GM21447 (cell line): ENCODE results near the gene ALDH2.
A peak's percentile ranks its signal among the peaks of the same experiment; 100 is the strongest.
"Not testable (repeated sequence)": the region's sequence is repeated elsewhere in the genome, so short reads cannot be mapped to it uniquely, and the experiment has no call there.

Experiments
- ATAC-seq: cut with Tn5 transposase; IDR thresholded peaks from one replicate; pipeline ENCODE4 v1.9.1; 2021; ENCODE audit not compliant: unreplicated experiment

Gene ALDH2

GRCh38 chr12:111766608-111767361, at the start of gene ALDH2:
Gene ALDH2 (plus strand): TSS chr12:111766933. CDS start chr12:111766983, 50 bp downstream.
- ATAC-seq: no peak

GRCh38 chr12:111719316-111719715, 47.4 kb upstream of the ALDH2 start:
- ATAC-seq: not testable (repeated sequence)

- ATAC-seq: no peak
Measured at GRCh38 chr12:111720457-111720856, 46.3 kb upstream of the ALDH2 start.

DNA sequence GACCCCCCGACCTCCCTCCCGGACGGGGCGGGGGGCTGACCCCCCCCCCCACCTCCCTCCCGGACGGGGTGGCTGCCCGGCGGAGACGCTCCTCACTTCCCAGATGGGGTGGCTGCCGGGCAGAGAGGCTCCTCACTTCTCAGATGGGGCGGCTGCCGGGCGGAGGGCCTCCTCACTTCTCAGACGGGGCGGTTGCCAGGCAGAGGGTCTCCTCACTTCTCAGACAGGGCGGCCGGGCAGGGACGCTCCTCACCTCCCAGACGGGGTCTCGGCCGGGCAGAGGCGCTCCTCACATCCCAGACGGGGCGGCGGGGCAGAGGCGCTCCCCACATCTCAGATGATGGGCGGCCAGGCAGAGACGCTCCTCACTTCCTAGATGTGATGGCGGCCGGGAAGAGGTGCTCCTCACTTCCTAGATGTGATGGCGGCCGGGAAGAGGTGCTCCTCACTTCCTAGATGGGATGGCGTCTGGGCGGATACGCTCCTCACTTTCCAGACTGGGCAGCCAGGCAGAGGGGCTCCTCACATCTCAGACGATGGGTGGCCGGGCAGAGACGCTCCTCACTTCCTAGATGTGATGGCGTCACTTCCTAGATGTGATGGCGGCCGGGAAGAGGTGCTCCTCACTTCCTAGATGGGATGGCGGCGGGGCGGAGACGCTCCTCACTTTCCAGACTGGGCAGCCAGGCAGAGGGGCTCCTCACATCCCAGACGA, 42.9 kb upstream of the ALDH2 start:
- not testable (repeated sequence) for ATAC-seq

GRCh38 chr12:111728795-111729194, 37.9 kb upstream of the ALDH2 start:
- no peak for ATAC-seq

DNA sequence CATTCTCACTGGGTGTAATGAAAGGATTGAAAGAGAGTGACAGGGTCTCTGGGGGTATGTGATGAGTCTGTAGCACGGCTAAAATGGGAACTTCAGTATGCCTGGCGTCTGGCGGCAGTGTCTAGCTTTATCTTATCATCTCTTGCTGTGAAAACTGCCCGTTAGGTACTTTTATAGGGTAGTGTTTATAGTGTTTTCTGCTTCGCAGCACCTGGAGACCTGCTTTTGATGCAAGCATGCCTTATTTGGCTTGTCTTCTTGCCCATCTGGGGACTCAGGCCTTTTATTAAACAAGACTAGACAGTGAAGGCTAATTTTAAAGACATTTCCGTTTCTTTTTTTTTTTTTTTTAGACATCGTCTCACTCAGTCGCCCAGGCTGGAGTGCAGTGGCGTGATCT, 36.3 kb upstream of the ALDH2 start:
- ATAC-seq: no peak

DNA sequence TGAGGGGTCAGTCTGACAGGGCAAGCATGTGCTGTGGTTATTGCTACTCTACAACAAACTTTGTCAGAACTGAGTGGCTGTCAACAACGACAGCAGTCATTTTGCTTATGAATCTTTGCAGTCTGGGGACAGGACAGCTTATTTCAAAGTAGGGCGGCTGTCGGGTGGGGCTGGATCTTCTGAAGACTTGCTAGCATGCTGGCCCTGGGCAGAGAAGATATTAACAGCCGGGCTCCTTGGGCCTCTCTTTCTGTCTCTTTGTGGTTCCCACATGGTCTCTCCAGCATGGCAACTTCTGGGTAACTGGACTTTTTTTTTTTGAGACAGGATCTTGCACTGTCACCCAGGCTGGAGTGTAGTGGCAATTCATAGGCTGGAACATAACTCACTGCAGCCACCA, 33.9 kb upstream of the ALDH2 start:
- ATAC-seq: no peak

- no peak for ATAC-seq
Measured at GRCh38 chr12:111733340-111733915, 33.3 kb upstream of the ALDH2 start.

DNA sequence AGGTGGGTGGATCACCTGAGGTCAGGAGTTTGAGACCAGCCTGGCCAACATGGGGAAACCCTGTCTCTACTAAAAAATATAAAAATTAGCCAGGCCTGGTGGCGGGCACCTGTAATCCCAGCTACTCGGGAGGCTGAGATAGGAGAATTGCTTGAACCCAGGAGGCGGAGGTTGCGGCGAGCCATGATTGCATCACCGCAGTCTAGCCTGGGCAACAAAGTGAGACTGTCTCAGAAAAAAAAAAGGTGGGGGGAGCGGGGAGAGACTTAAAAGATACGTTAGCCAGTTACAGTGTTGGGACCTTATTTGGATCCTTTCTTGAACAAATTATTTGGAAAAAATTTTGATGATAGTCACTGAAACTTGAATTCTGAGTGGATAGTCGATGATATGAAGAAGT, 27.2 kb upstream of the ALDH2 start:
- not testable (repeated sequence) for ATAC-seq

DNA sequence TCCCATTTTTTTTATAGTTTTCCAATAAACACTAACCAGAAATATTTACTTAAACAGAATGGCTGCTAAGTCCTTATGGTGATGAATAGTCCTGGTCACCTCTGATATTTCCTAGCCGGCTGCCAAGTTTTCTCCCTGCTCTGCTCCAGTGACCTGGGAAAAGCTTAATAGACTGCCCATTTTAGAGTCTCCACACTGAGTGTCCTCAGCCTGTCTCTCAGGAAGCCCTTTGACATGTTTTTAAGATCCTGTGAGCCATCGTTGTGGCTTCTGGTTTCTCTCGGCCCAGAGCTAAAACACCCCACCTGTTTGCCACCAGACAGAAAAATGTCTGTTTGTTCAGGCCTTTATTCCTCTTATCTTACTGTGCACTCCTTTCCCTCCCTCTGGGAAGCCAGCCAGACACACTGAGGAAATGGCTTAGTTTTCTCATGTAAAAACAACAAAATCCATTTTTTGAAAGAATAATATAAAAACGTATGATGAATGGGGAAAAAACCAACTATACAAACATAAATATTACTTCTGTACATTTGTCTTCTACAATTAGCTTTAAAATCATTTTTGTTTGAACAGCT, 25.4 kb upstream of the ALDH2 start:
- ATAC-seq: no peak

DNA sequence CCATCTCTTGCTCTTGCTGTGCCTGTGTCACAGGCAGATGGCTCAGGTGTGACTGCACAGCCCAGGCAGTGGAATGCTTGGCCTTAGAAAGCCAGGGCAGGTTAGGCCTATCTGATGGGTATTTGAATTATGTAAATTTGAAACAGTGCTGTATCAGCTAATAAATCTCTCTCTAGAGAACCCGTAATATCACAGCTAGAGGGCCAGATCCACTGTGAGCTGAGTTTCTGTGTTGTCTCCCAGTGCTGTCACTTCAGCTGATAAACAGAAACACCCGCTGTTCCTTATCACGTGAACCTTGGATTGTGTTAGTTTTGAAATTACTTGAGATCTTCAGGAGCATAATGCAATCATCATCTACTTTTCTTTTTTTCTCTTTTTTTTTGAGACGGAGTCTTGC, 21.5 kb upstream of the ALDH2 start:
- no peak for ATAC-seq

DNA sequence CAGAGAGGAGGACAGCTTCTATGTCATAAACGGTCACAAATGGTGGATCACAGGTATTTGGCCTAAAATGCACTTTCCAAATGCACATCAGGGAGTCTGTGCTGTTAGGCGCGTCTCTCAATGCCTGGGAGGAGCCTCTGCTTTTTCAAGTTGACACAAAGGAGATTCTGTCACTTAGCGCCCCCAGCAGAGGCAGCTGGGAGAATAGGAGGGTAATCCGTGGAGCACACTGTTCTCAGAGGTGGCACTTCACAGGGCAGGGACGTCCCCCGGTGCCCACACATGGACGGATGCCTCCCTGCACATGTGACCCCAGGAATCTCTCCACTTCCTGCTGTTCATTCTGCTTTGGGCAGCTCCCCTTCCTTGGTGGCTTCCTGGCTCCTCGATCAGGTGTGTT, 19.4 kb upstream of the ALDH2 start:
- ATAC-seq: no peak

DNA sequence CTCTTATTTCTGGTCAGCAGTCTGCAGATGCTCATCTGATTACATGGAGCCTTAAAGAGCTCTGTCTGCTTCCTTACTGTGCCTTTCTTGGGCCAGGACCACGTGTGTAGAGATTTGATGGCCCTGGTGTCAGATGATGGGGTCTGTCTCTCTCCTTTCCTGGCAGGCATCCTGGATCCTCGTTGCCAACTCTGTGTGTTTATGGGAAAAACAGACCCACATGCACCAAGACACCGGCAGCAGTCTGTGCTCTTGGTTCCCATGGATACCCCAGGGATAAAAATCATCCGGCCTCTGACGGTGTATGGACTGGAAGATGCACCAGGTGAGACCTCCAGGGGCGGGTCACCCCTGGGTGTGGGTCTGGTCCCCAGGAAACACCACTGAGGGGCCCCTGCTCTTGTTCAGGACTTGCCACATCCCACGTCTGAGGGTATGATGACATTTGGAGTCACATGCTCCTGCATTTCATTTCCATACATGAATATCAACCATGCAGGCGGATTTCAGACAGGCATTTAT, 18.5 kb upstream of the ALDH2 start:
- no peak for ATAC-seq

DNA sequence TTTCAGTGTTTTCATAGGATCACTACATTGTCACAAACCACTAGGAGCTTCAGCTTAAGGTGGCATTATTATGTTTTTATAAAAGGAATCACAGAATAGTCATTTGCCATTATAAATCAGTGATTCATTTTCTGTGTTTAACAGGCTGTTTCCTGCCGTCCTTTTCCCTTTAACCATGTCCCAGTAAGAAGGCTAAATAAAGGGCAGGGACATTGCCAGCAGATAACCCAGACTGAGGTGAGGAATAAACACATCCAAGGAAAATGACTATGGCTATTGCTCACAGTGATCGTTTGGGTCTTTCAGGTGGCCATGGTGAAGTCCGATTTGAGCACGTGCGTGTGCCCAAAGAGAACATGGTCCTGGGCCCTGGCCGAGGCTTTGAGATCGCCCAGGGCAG, 17.9 kb upstream of the ALDH2 start:
- ATAC-seq: no peak

- ATAC-seq: no peak
Measured at GRCh38 chr12:111749391-111749790, 17.3 kb upstream of the ALDH2 start.

- ATAC-seq: no peak
Measured at GRCh38 chr12:111753144-111753881, 13.4 kb upstream of the ALDH2 start.

GRCh38 chr12:111754671-111755070, 12.1 kb upstream of the ALDH2 start:
- no peak for ATAC-seq

GRCh38 chr12:111756196-111756595, 10.5 kb upstream of the ALDH2 start:
- ATAC-seq: no peak

GRCh38 chr12:111756681-111757080, 10.1 kb upstream of the ALDH2 start:
- ATAC-seq: no peak

DNA sequence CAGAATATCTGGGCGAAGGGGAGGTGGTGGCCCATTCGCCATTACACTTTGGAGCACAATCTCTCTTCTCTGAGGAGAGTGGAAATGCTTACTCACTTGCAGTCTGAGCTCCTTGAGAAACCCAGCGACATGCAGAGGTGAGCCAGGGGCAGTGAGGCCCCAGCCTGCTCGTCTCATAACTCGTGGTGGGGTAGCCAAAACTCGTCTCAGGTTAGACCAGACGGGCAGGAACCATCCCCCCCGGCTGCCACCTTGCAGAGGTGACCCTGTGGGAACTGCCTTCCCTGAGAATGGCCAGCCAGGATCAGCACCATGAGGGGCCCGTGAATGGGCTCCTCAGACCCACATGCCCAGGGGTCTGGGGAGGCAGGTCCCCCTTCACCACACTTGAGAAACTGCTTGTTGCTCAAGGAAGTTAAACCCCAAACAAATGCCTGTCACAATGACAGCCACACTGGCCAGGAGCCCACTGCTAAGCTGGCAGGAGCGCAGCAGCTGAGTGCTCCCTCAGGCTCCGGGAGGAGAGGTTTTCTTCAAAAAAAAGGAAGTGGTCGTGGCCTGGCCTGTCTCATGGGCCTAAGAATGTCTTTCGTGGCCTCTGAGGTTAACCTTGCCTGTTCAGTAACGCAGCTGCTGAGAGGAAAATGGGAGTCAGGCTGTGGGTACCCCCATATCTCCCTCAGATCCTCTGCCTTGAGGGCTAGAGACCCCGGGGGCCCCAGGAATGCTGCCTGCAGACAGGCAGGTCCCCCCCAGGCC, 9.2 kb upstream of the ALDH2 start:
- ATAC-seq: peak; percentile 50
